DMS 273 treated with DMSO at 0.1 percent for 48 hours (cell line): ENCODE data around the gene OCA2.
"Not testable (repeated sequence)": the region's sequence is repeated elsewhere in the genome, so short reads cannot be mapped to it uniquely, and the experiment has no call there.

Experiments
- DNase-seq: peaks from one replicate; lab custom pipeline; 2025; lab: John Stamatoyannopoulos, UW

The OCA2 gene

DNA sequence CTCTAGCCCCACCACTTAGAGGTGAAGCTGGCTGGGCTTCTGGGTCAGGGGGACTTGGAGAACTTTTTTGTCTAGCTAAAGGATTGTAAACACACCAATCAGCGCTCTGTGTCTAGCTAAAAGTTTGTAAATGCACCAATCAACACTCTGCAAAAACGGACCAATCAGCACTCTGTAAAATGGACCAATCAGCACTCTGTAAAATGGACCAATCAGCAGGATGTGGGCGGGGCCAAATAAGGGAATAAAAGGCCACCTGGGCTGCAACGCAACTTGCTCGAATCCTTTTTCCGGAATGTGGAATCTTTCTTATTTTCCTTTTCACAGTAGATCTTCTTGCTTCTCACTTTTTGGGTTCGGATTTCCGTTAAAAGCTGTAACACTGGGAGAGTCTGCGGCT lies 385.3 kb downstream of the OCA2 start:
- not testable (repeated sequence) for DNase-seq

DNA sequence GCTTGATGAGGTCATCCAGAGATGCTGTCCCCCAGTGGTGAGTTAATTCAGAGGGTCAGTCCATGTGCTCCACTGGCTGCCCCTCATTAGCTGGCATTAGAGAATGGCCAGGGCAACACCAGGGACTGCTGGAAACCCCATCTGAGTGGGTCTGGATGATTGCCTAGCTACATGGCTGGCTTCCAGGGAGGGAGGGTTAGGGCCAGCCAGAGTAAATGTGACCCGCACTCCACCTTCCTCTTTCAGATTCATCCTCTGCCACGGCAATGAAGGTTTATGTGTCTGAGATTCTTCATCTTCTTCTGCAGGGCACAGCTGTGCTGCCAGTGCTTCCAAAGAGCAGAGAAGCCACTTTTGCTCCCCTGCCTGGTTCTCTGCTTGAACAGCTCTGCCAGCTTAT lies 391.9 kb downstream of the OCA2 start:
- no peak for DNase-seq

- no peak for DNase-seq
Observed at GRCh38 chr15:27706300-27706699, 392.8 kb downstream of the OCA2 start.

DNA sequence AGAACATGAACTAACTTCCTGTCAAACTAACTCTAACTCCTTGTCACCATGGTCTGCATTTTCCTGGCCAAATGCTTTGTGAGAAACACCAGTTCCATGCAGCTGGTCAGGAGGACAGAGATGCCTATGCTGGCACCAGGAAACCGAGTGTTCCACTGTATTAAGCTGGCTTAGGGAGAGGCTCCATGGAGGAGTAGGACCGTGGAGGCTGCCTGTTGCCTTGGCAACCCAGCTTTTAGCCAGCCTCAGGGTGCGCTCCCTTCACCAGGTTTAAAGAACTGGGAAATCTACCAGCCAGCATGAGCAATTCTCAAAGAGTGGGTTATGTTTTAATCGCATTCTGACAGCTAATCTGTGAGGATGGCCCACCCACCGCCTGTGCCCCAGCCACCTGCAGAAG lies 394.1 kb downstream of the OCA2 start:
- DNase-seq: no peak
